ENCODE results near the gene KLHL10. TPM values are rescaled to one million over a fixed set of nuclear protein-coding genes. Genes with fewer than 3 reads are reported as not detected.

KLHL10 gene
- total and polyA plus RNA-seq, 2 experiments from 2014 or later = 0.13 to 0.42 TPM

- Histone ChIP-seq H4K20me1 (replicated peaks; ENCODE audit: insufficient read depth) (no peaks in the 10 kb centered on the region), H3K9me2 (ENCODE audit: insufficient read depth) (no peaks in the 10 kb centered on the region), H3K36me3 (ENCODE audit: insufficient read depth) (peaks cover 4% of the 10 kb centered on the region; the same call in 1 of the 2 replicates), H3K4me3 (peak overlapping the region; percentile 98), H3F3A (replicated peaks; ENCODE audit: low read depth) (peaks cover 17% of the 10 kb centered on the region), H3K27me3 (ENCODE audit: insufficient read depth) (peaks cover 9% of the 10 kb centered on the region), H3K4me2 (peak overlapping the region; percentile 98), H3K27ac (ENCODE audit: low read depth) (no peak overlapping the region; the same call in 1 of the 2 replicates), H3K79me2 (replicated peaks; ENCODE audit: insufficient read depth) (peaks cover 46% of the 10 kb centered on the region), H3K4me1 (ENCODE audit: insufficient read depth) (peaks cover 36% of the 10 kb centered on the region), H2AFZ (no peak overlapping the region)
- Mint-ChIP-seq H3K27me3 (ENCODE audit: insufficient read depth, low read depth, poor library complexity) (peaks cover 22% of the 10 kb centered on the region), H3K27ac (no peak overlapping the region), H3K4me1 (peaks cover 27% of the 10 kb centered on the region), H3K9me3 (peaks cover 9% of the 10 kb centered on the region; the same call in 2 of the 3 replicates), H3K4me3 (peak overlapping the region; percentile 93), H3K36me3 (ENCODE audit: low read depth) (peaks cover 40% of the 10 kb centered on the region)
- no peak for DNase-seq (ENCODE audit: low spot score)
- TF ChIP-seq ETS1 (IDR thresholded peaks at IDR 0.05) (no peak), POLR2AphosphoS5 (IDR thresholded peaks at IDR 0.05; ENCODE audit: low read depth) (no peak), ZNF114 (CRISPR knock-in tag; IDR thresholded peaks at IDR 0.05) (no peak), EZH2 (IDR thresholded peaks at IDR 0.05; ENCODE audit: low read depth, unreplicated experiment) (no peak), ZNF462 (CRISPR knock-in tag; IDR thresholded peaks at IDR 0.05) (no peak), CTCF (conservative IDR thresholded peaks at IDR 0.05; ENCODE audit: low read depth in 2 of 2) (no peak), STAT1 (IDR thresholded peaks at IDR 0.05; ENCODE audit: unreplicated experiment) (no peak), REST (IDR thresholded peaks at IDR 0.05; ENCODE audit: unreplicated experiment) (no peak), CREB1 (CRISPR knock-in tag; IDR thresholded peaks at IDR 0.05; ENCODE audit: low read depth) (no peak), EZH2phosphoT487 (IDR thresholded peaks at IDR 0.05; ENCODE audit: unreplicated experiment) (no peak), NANOG (IDR thresholded peaks at IDR 0.05; ENCODE audit: borderline replicate concordance) (no peak), JUNB (IDR thresholded peaks at IDR 0.05; ENCODE audit: unreplicated experiment) (no peak), ZNF331 (CRISPR knock-in tag; IDR thresholded peaks at IDR 0.05; ENCODE audit: low read depth) (no peak)
- no peak for ATAC-seq
Measured at GRCh38 chr17:41814195-41814594, 23.4 kb upstream of the KLHL10 start.

Data from GM23338 (cell line).